Calu3 (cell line): Measurements from ENCODE around the gene XIRP1. TPM values are rescaled to one million over a fixed set of nuclear protein-coding genes. Genes with fewer than 3 reads are reported as not detected.

Source experiments
- BruUV-seq: library from RNA; stranded (reverse); fragments of 400-500 nt; replicated peaks from 2 replicates; lab custom pipeline; 2021; lab: Mats Ljungman, UMichigan
- CTCF ChIA-PET: fragments of 300-600 bp; sonication (Branson Sonifier 250); formaldehyde crosslinking; loops from one replicate; lab custom pipeline; 2022; ENCODE audit warnings: antibody characterized with exemption; lab: Charles Lee
- DNase-seq: peaks from one replicate; pipeline ENCODE4 v3.0.0; 2022
- H3K27ac Mint-ChIP-seq: one replicate; pipeline ENCODE4 v1.8.0; 2022; ENCODE audit warnings: mixed read lengths; ENCODE audit not compliant: unreplicated experiment
- H3K27me3 Mint-ChIP-seq: one replicate; pipeline ENCODE4 v1.8.0; 2022; ENCODE audit warnings: mixed read lengths; ENCODE audit not compliant: unreplicated experiment
- H3K36me3 Mint-ChIP-seq: one replicate; pipeline ENCODE4 v1.8.0; 2022; ENCODE audit warnings: mild to moderate bottlenecking, moderate library complexity, mixed read lengths; ENCODE audit not compliant: insufficient read depth, unreplicated experiment
- H3K4me1 Mint-ChIP-seq: one replicate; pipeline ENCODE4 v1.8.0; 2022; ENCODE audit warnings: mild to moderate bottlenecking, low read depth, mixed read lengths; ENCODE audit not compliant: unreplicated experiment
- H3K4me3 Mint-ChIP-seq: one replicate; pipeline ENCODE4 v1.8.0; 2022; ENCODE audit warnings: mild to moderate bottlenecking, low read depth, moderate library complexity, mixed read lengths; ENCODE audit not compliant: unreplicated experiment
- H3K9me3 Mint-ChIP-seq: one replicate; pipeline ENCODE4 v1.8.0; 2022; ENCODE audit warnings: low read depth, mixed read lengths; ENCODE audit not compliant: unreplicated experiment
- intact Hi-C: fragments of 100-400 bp; cut with micrococcal nuclease; formaldehyde crosslinking; loops from one replicate; pipeline ENCODE4 v1.10.0; 2022; ENCODE audit not compliant: unreplicated experiment
- microRNA-seq: library from miRNA; unstranded; fragments of <30 nt; microRNA quantifications from one replicate; pipeline ENCODE4 v1.2.0, GENCODE V29; 2022
- total RNA-seq: library from RNA; stranded (reverse); gene quantifications from 2 replicates; pipeline ENCODE4 v1.2.3, GENCODE V29; 2022
- TF ChIP-seq, protein P1 (sequence below): fragments of 200-600 bp; IDR thresholded peaks from one replicate; pipeline ENCODE4 v1.8.0; 2022; ENCODE audit warnings: antibody characterized with exemption; ENCODE audit not compliant: unreplicated experiment

XIRP1 gene
- total RNA-seq, 1 experiment from 2014 or later: not detected

DNA sequence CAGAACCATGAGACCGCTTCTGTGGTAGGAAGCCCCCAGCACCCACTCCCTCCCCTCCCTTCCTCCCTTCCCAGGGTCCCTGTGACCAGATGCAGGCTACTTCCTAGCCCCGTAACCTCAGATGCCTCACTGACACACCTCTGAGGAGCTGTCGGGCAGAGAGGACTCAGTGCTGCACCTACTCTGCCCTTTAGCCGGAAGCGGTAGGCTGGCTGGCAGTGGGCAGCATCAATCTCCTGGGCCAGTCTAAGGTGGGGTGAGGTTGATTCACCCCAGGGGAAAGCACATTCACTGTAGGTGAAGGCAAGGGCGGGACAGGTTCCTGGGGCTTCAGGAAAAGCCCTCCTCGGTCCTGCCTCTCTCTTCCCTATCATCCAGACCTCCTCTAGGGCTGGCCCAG is 58.1 kb downstream of the XIRP1 start:
- no peak for DNase-seq
- no TSS peak for BruUV-seq
- Mint-ChIP-seq H3K4me1 (peaks cover 11% of the 10 kb centered on the region), H3K27ac (no peak overlapping the region), H3K9me3 (no peaks in the 10 kb centered on the region), H3K4me3 (no peak overlapping the region), H3K27me3 (no peaks in the 10 kb centered on the region), H3K36me3 (peaks cover 18% of the 10 kb centered on the region)
- intact Hi-C loops: no loop called here
- TF ChIP-seq, protein P1, sequence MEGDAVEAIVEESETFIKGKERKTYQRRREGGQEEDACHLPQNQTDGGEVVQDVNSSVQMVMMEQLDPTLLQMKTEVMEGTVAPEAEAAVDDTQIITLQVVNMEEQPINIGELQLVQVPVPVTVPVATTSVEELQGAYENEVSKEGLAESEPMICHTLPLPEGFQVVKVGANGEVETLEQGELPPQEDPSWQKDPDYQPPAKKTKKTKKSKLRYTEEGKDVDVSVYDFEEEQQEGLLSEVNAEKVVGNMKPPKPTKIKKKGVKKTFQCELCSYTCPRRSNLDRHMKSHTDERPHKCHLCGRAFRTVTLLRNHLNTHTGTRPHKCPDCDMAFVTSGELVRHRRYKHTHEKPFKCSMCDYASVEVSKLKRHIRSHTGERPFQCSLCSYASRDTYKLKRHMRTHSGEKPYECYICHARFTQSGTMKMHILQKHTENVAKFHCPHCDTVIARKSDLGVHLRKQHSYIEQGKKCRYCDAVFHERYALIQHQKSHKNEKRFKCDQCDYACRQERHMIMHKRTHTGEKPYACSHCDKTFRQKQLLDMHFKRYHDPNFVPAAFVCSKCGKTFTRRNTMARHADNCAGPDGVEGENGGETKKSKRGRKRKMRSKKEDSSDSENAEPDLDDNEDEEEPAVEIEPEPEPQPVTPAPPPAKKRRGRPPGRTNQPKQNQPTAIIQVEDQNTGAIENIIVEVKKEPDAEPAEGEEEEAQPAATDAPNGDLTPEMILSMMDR: no peak
- CTCF ChIA-PET: no interaction called here

DNA sequence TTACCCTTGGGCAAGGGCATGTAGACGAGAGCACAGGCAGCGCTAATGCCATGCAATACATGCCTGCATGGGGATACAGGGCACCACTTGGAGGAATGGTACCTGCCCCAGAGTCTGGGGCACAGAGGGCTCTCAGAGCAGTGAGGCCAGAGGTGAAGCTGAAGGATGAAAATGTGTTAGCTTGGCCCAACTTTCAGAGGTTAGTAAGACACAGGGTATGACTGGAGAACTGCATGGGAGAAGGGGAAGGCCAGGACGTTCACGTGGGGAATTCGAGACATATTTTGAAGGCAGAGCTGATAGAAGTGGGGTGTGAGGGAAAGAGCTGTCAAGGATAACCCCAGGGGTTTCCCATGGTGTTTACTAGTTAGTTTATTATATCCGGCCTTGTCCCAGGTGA is 58.6 kb downstream of the XIRP1 start:
- DNase-seq: no peak
- intact Hi-C loops: no loop called here
- Mint-ChIP-seq H3K9me3 (no peaks in the 10 kb centered on the region), H3K27me3 (no peaks in the 10 kb centered on the region), H3K4me3 (no peak overlapping the region), H3K4me1 (peaks cover 11% of the 10 kb centered on the region), H3K27ac (no peak overlapping the region), H3K36me3 (peaks cover 15% of the 10 kb centered on the region)
- BruUV-seq: no TSS peak
- TF ChIP-seq, protein P1: no peak
- CTCF ChIA-PET: no interaction called here

Small RNA genes lying within 50 kb of the gene (microRNA-seq; reads per million reads assigned to microRNA genes)
- gene MIR6822: not detected

Other genes starting within 250 kb of the XIRP1 start
- 0.09 TPM in 1 of 2 replicates, not detected in the other for gene SCN11A, start 140.7 kb downstream of the XIRP1 start, total RNA-seq
- 30.7 and 34.1 TPM in 2 replicates for gene WDR48, start 140.6 kb downstream of the XIRP1 start, total RNA-seq
- 54.8 and 58.6 TPM in 2 replicates for gene GORASP1, start 85.0 kb downstream of the XIRP1 start, total RNA-seq
- 8.1 and 9.1 TPM in 2 replicates for gene TTC21A, start 84.9 kb downstream of the XIRP1 start, total RNA-seq
- gene CSRNP1, start 39.0 kb downstream of the XIRP1 start, total RNA-seq: 12.6 and 13.4 TPM in 2 replicates
- not detected in 2 replicates for gene CX3CR1, start 87.4 kb upstream of the XIRP1 start, total RNA-seq
- not detected in 2 replicates for gene CCR8, start 137.1 kb upstream of the XIRP1 start, total RNA-seq
- 23.6 and 24.9 TPM in 2 replicates for gene SLC25A38, start 190.8 kb upstream of the XIRP1 start, total RNA-seq
- gene RPSA, start 214.1 kb upstream of the XIRP1 start, total RNA-seq: 751 and 904 TPM in 2 replicates